Hematopoietic multipotent progenitor cell treated with erythropoietin and hydrocortisone succinate and interleukin-3 and kit ligand, for 15 days (in vitro differentiated cells): ENCODE measurements around the gene GPR33.
"Not testable (repeated sequence)": the region's sequence is repeated elsewhere in the genome, so short reads cannot be mapped to it uniquely, and the experiment has no call there.

ENCODE experiments used
- DNase-seq: peaks from one replicate; pipeline ENCODE4 v3.0.0-alpha.2; 2015; ENCODE audit warnings: low spot score

Gene GPR33

DNA sequence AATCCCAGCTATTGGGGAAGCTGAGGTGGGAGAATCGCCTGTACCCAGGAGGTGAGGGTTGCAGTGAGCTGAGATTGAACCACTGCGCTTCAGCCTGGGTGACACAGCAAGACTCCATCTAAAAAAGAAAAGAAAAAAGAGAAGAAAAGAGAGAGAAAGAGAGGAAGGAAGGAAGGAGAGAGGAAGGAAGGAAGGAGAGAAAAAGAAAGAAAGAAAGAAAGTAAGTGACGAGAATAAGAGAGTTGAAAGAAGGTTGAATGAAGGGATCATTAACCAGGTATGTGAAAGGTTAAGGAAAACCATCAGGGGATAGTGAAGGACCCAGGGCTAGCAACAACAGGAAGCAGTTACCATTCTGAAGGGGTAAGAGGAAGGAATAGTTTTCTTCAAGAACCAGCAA, 26.3 kb downstream of the GPR33 start:
- no peak for DNase-seq

DNA sequence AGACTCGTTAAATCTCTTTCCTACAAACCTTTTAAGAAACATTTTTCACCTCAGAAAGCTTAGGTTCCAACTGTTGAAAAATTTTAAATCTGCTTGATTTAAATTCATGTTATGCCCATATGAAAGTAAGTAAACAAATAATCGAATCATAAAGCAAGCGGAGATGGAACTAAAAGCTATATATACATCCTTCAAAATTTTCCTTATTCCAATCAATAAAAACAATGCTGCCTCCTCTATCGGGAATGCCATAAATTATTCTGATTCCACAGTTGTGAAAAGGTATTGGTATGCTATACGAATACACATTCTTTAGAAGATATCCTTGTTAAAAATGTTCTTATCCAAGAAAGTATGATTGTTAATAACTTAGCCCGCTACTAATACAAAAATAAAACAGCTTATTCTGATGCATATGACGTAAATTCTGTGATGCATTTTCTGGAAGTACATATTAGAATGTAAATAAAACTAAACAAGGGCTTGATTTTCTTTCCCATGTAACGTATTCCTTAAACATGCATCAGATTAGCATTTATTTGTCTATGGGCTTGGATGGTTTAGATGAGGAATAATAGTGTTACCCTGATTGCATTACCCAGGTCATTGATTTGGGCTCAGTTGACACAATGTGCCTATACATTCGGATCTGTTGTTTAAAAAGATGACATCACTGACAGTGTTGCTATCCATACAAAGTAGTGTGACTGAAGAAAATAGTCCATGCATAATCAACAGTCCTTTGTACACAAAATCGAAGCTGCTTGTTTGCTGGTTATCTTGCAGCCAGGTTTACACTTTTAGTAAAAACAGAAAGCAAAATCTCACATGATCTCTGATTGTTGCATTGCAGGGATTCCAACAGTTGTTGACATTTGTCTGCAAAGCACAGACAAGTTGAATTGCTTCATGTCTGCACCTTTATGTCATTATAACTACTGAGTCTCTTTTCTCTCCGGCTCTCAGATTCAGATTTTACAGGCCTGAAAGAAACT, 29.9 kb downstream of the GPR33 start:
- DNase-seq = no peak

DNA sequence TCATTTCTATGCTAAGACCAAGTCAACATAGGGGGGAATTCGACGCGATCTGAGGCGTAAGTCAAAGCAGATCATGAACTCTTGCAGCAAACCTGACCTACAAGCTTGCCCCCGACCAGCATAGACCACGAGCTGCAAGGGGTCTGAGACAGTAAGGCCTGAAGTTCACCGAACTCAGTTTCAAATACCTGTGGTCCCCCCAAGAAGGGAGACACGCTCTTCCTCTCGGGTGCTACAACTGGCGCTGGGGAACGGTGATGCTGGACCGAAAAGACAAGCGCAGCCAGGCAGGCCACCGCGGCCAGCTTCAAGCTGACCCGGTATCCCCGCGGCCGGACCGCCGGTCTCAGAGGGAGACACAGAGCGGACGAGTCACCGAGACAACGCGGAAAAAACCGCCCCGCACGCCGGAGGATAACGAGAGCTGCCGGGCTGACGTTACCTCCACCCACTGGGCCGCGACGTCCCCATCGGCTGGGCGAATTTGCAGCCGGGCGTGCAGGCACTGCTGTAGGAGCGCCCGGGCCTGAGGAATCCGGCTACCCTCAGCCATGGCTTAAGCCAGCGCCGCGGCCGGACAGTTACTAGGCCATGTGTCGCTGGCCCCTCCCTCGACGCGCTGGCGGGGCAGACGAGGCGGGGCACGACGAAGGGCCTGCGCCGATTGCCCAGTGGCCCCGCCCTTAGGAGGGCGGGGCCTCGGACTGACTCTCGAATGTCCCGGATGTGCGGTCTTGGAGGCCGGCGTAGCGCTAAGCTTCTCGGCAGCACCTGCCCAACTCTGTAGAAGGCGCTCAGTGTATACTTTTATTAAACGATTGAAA, 30.8 kb downstream of the GPR33 start, which contains the start of gene DTD2:
DTD2 (minus strand) TSS at position 666 of the 824 bp plus-strand sequence; CDS start at position 553, 113 bp downstream.
- peak; percentile 97 for DNase-seq

DNA sequence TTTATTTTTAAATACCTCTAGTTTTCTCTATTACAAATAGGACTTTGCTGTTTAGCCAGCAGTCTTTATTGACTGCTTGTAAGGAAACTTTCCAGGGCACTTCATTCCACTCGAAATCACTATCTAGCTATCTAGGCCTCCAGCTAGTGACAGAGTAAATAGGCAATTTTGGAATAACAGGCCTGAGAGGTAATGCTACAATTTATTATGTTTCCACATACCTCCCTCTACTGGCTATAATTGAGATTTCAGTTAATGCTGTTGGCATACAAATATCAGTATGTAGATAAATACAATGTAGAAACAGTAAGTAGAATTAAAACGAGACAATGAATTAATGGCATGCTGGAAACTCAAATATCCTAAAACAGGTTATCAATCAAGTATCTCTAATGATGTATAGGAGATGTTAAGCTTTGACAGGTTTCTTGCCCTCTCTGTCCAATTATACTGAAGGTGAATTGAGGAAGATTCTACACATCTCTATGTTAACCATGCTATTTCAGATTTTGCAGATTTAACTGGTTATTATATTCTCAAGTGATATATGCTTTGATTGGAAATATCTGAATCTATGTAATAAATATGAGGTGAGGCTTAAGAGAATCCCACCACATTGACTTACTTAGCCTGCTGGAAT, 37.7 kb downstream of the GPR33 start:
- DNase-seq = peak; percentile 54

DNA sequence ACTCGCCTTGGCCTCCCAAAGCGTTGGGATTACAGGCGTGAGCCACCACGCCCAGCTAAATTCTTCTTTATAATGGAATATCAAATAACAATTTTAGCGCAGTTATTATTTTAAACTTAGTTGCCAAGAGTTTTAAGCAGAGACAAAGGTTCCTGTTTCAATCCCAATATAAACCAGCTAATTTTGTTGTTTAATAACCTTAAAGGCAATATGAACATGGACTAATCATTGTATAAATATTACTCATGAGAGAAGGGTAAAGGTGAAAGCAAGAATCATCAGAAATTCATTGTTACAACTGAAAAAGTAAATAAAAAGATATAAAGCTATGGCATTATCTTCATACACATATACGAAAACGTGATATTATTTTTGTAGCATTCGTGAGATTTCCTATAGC, 38.7 kb downstream of the GPR33 start:
- no peak for DNase-seq

DNA sequence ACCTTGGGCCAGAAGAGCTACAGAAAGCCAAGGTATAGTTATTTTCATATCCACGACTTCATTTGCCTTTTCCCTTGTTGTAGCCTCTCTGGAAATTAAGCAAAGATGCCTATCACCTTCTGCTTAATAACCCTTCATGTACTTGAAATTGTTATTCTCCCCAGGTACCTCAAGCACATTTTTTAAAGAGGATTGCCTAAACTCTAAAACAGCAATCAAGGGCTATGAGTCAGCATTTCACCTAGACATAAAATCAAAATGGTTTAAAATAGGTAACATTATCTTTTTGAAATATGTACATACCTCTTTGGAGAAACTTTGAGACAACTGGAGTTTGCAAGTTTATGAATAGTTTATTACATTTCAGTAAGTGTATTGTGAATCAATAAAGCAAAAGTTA, 42.1 kb downstream of the GPR33 start:
- DNase-seq = no peak

DNA sequence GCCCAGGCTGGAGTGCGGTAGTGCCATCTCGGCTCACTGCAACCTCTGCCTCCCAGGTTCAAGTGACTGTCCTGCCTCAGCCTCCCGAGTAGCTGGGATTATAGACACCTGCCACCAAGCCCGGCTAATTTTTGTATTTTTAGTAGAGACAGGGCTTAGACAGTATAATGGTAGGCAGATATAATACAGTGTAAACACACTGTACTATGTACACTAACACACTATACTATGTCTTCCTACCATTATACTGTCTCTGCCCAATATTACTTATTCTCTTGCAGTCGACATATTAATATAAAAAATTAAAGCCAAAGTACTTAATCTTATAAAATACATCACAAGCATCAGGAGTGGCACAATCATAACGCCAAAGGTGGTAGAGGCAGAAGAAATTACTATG, 45.6 kb downstream of the GPR33 start:
- DNase-seq = no peak

DNA sequence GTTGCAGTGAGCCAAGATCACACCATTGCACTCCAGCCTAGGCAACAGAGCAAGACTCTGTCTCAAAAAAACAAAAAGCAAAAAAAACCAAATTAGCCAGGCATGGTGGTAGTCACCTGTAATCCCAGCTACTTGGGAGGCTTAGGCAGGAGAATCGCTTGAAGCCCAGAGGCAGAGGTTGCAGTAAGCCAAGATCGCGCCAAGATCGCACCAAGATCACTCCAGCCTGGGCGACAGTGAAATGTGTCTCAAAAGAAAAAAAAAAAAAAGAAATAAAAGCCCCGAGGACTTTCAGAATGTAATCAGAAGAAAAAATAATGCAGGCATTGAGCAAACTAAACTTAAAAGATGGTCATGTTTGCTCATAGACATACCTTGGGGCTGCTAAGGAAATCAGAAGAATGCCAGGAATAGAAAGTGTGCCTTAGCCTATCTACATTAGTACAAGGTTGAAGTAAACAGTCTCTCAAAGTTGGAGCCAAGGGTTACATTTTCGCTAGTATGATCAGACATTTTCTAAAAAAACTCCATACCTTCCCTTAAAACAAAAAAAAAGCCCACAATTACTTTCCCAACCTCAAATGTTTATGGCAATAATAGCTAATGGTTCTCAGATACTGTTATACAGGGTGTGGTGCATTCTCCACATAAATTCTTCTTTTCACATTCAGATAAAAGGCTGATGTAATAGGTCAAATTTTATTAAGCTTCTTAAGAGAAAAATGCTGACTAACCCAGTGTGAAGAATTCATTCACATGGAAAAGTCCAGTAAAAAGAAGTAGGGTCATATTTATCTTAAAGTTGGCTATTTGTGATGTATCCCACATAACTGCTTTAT, 46.3 kb downstream of the GPR33 start:
- peak; percentile 20 for DNase-seq

DNA sequence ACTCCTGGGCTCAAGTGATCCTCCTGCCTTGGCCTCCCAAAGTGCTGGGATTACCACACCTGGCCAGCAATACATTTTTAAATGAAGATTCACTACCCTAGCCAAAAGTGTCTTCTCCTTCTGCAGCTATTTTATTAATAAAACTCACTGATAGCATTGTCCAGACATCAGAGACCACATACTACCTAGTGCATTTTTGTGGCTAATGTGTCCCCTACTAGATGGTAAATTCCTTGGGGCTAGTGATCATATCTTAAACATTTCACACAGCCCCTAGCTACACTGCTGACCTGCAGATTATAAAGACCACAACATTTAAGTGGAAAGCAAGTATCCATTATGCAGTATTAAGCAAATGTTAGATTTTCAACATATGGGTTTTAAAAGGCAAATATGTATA, 47.6 kb downstream of the GPR33 start:
- DNase-seq = no peak

DNA sequence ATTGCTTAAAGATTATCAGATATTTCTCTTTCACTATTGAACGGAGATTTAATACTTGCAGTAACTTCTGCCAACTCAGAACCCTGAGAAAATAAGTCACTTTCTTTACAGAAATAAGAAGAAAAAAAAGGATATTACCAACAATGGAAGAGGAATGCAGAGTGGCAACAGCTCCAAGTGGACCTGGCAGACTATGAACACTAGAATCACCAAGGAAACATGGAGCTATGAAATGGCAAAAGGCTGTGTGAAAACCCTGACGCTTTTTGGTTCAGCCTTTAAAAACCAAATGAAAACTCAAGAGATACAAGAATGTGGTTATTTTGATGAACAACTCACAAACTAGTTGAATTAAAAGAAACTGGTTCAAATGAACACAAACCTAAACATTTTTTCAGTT, 48.3 kb downstream of the GPR33 start:
- no peak for DNase-seq

DNA sequence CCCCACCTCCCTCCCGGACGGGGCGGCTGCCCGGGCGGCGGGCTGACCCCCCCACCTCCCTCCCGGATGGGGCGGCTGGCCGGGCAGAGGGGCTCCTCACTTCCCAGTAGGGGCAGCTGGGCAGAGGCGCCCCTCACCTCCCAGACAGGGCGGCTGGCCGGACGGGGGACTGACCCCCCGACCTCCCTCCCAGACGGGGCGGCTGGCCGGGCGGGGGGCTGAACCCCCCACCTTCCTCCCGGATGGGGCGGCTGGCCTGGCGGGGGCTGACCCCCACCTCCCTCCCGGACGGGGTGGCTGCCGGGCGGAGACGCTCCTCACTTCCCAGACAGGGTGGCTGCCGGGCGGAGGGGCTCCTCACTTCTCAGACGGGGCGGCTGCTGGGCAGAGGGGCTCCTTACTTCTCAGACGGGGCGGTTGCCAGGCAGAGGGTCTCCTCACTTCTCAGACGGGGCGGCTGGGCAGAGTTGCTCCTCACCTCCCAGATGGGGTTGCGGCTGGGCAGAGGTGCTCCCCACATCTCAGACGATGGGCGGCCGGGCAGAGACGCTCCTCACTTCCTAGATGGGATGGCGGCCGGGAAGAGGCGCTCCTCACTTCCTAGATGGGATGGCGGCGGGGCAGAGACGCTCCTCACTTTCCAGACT, 50.7 kb downstream of the GPR33 start:
- not testable (repeated sequence) for DNase-seq

DNA sequence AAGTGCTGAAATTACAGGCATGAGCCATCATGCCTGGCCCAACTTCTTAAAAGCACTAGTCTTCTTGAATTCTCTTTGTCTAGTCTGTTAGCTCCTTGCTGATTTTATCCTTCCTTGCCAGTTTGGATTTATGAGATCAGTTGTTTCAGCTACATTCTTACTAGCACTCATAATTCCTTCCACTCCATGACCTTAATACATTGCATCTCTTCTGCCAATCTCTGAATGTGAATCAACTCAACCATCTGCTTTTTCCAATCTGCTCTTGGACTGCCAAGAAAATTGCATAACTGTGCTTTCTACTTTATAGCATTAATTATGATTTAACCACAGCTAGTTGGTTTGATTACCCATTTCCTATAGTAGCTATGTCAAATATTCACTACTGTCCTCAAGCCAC, 52.6 kb downstream of the GPR33 start:
- DNase-seq = no peak
